ENCODE results near the gene ZC3H14.

Gene ZC3H14

GRCh38 chr14:88551094-88551870, 11.6 kb upstream of the ZC3H14 start:
- DNase-seq, result no peak
- Histone ChIP-seq H3F3A (ENCODE audit: insufficient read depth, low read length) (no peaks in the 10 kb centered on the region), H3K4me3 (ENCODE audit: low read length) (no peak overlapping the region), H3K4me2 (ENCODE audit: low read depth, low read length) (no peak overlapping the region), H3K9ac (ENCODE audit: low read length) (no peak overlapping the region), H3K4me1 (ENCODE audit: low read length) (no peaks in the 10 kb centered on the region), H3K9me2 (replicated peaks; ENCODE audit: insufficient read depth, low read length) (no peaks in the 10 kb centered on the region), H3K27ac (ENCODE audit: low read length) (no peak overlapping the region), H3K27me3 (replicated peaks; ENCODE audit: insufficient read depth, low read length) (no peaks in the 10 kb centered on the region), H3K79me2 (ENCODE audit: low read length) (no peaks in the 10 kb centered on the region), H3K36me3 (replicated peaks; ENCODE audit: insufficient read depth, low read length) (no peaks in the 10 kb centered on the region), H2AFZ (ENCODE audit: low read length) (no peak overlapping the region), H4K20me1 (ENCODE audit: insufficient read depth, low read length) (no peaks in the 10 kb centered on the region), H3K9me3 (replicated peaks; ENCODE audit: insufficient read depth, low read length) (no peaks in the 10 kb centered on the region)
- TF ChIP-seq CTCF (IDR thresholded peaks at IDR 0.05; ENCODE audit: low read length), result no peak
- TF ChIP-seq EZH2 (optimal IDR thresholded peaks at IDR 0.05; ENCODE audit: low read depth, low read length), result no peak
- TF ChIP-seq EZH2phosphoT487 (IDR thresholded peaks at IDR 0.05; ENCODE audit: low read length), result no peak

- H3K27ac ChIP-seq (ENCODE audit: low read length), result no peak overlapping the region
- H2AFZ ChIP-seq (ENCODE audit: low read length), result no peak overlapping the region
- no peak for DNase-seq
- TF ChIP-seq EZH2 (optimal IDR thresholded peaks at IDR 0.05; ENCODE audit: low read depth, low read length), result no peak
- no peak for TF ChIP-seq CTCF (IDR thresholded peaks at IDR 0.05; ENCODE audit: low read length)
- no peak for TF ChIP-seq EZH2phosphoT487 (IDR thresholded peaks at IDR 0.05; ENCODE audit: low read length)
- no peak overlapping the region for H3K9ac ChIP-seq (ENCODE audit: low read length)
- no peaks in the 10 kb centered on the region for H3K27me3 ChIP-seq (replicated peaks; ENCODE audit: insufficient read depth, low read length)
- H3K4me3 ChIP-seq (ENCODE audit: low read length), result no peak overlapping the region
- H3K79me2 ChIP-seq (ENCODE audit: low read length), result no peaks in the 10 kb centered on the region
- H3K36me3 ChIP-seq (replicated peaks; ENCODE audit: insufficient read depth, low read length), result no peaks in the 10 kb centered on the region
- no peaks in the 10 kb centered on the region for H3K4me1 ChIP-seq (ENCODE audit: low read length)
- H3K9me3 ChIP-seq (replicated peaks; ENCODE audit: insufficient read depth, low read length), result no peaks in the 10 kb centered on the region
- H3K4me2 ChIP-seq (ENCODE audit: low read depth, low read length), result no peak overlapping the region
- no peaks in the 10 kb centered on the region for H3K9me2 ChIP-seq (replicated peaks; ENCODE audit: insufficient read depth, low read length)
- H4K20me1 ChIP-seq (ENCODE audit: insufficient read depth, low read length), result no peaks in the 10 kb centered on the region
- H3F3A ChIP-seq (ENCODE audit: insufficient read depth, low read length), result no peaks in the 10 kb centered on the region
Observed at GRCh38 chr14:88551980-88552431, 10.8 kb upstream of the ZC3H14 start.

- H3K9ac ChIP-seq (ENCODE audit: low read length), result no peak overlapping the region
- no peak overlapping the region for H3K4me3 ChIP-seq (ENCODE audit: low read length)
- no peak overlapping the region for H2AFZ ChIP-seq (ENCODE audit: low read length)
- H3F3A ChIP-seq (ENCODE audit: insufficient read depth, low read length), result no peaks in the 10 kb centered on the region
- no peaks in the 10 kb centered on the region for H3K27me3 ChIP-seq (replicated peaks; ENCODE audit: insufficient read depth, low read length)
- no peaks in the 10 kb centered on the region for H3K9me3 ChIP-seq (replicated peaks; ENCODE audit: insufficient read depth, low read length)
- no peaks in the 10 kb centered on the region for H3K9me2 ChIP-seq (replicated peaks; ENCODE audit: insufficient read depth, low read length)
- H3K4me1 ChIP-seq (ENCODE audit: low read length), result no peaks in the 10 kb centered on the region
- no peak overlapping the region for H3K4me2 ChIP-seq (ENCODE audit: low read depth, low read length)
- no peak for DNase-seq
- TF ChIP-seq CTCF (IDR thresholded peaks at IDR 0.05; ENCODE audit: low read length) (no peak), EZH2 (optimal IDR thresholded peaks at IDR 0.05; ENCODE audit: low read depth, low read length) (no peak), EZH2phosphoT487 (IDR thresholded peaks at IDR 0.05; ENCODE audit: low read length) (no peak)
- H4K20me1 ChIP-seq (ENCODE audit: insufficient read depth, low read length), result no peaks in the 10 kb centered on the region
- no peak overlapping the region for H3K27ac ChIP-seq (ENCODE audit: low read length)
- no peaks in the 10 kb centered on the region for H3K36me3 ChIP-seq (replicated peaks; ENCODE audit: insufficient read depth, low read length)
- no peaks in the 10 kb centered on the region for H3K79me2 ChIP-seq (ENCODE audit: low read length)
Observed at GRCh38 chr14:88552876-88553275, 10.0 kb upstream of the ZC3H14 start.
